Neural cell (in vitro differentiated cells): ENCODE data around the gene AFF2. TPM values are rescaled to one million over a fixed set of nuclear protein-coding genes. Genes with fewer than 3 reads are reported as not detected.

Source experiments
- H2AFZ ChIP-seq: fragments of 200-600, 300-800 bp; sonication (generic), shearing (Covaris generic); 2 replicates; pipeline ENCODE4 v1.6.0; 2014; ENCODE audit warnings: low read depth, mild to moderate bottlenecking, antibody characterized with exemption, low read length, moderate library complexity
- H3F3A ChIP-seq: fragments of 200-600 bp; shearing (Covaris generic); 2 replicates; pipeline ENCODE4 v1.6.1; 2016; ENCODE audit warnings: mild to moderate bottlenecking, moderate library complexity, mixed read lengths, antibody characterized with exemption, low read length; ENCODE audit not compliant: insufficient read depth, poor library complexity, severe bottlenecking
- H3K27ac ChIP-seq: fragments of 200-600, 300-800 bp; sonication (generic), shearing (Covaris generic); 2 replicates; pipeline ENCODE4 v1.5.1; 2014; ENCODE audit warnings: mild to moderate bottlenecking, low read length, moderate library complexity
- H3K27me3 ChIP-seq: fragments of 300-800, 200-600 bp; sonication (generic), shearing (Covaris generic); 2 replicates; pipeline ENCODE4 v1.6.0; 2014; ENCODE audit warnings: mild to moderate bottlenecking, low read depth, low read length, moderate library complexity; ENCODE audit not compliant: insufficient read depth
- H3K36me3 ChIP-seq: fragments of 300-800, 200-600 bp; sonication (generic), shearing (Covaris generic); 2 replicates; pipeline ENCODE4 v1.5.1; 2014; ENCODE audit warnings: mild to moderate bottlenecking, antibody characterized with exemption, low read length, moderate library complexity; ENCODE audit not compliant: insufficient read depth
- H3K4me2 ChIP-seq: fragments of 300-800, 200-600 bp; sonication (generic), shearing (Covaris generic); 2 replicates; pipeline ENCODE4 v1.6.0; 2014; ENCODE audit warnings: mild to moderate bottlenecking, low read length
- H3K4me3 ChIP-seq: fragments of 300-800, 200-600 bp; sonication (generic), shearing (Covaris generic); 2 replicates; pipeline ENCODE4 v1.5.1; 2014; ENCODE audit warnings: mild to moderate bottlenecking, low read length, moderate library complexity
- H3K79me2 ChIP-seq: fragments of 200-600 bp; shearing (Covaris generic); replicated peaks from 2 replicates; pipeline ENCODE4 v1.6.0; 2014; ENCODE audit warnings: mild to moderate bottlenecking, low read length, moderate library complexity; ENCODE audit not compliant: insufficient read depth
- H3K9ac ChIP-seq: fragments of 300-800, 200-600 bp; sonication (generic), shearing (Covaris generic); 2 replicates; pipeline ENCODE4 v1.6.1; 2016; ENCODE audit warnings: mild to moderate bottlenecking, low read length, mixed read lengths
- H3K9me2 ChIP-seq: fragments of 200-600 bp; shearing (Covaris generic); 2 replicates; pipeline ENCODE4 v1.6.1; 2016; ENCODE audit warnings: mild to moderate bottlenecking, low read length, mixed read lengths; ENCODE audit not compliant: insufficient read depth
- H3K9me3 ChIP-seq: fragments of 200-600, 300-800 bp; sonication (generic), shearing (Covaris generic); 2 replicates; pipeline ENCODE4 v1.6.1; 2016; ENCODE audit warnings: mild to moderate bottlenecking, mixed run types, low read length, moderate library complexity, mixed read lengths
- H4K20me1 ChIP-seq: fragments of 200-600 bp; shearing (Covaris generic); 2 replicates; pipeline ENCODE4 v1.6.1; 2016; ENCODE audit warnings: mild to moderate bottlenecking, mixed run types; ENCODE audit not compliant: insufficient read depth
- EP300 ChIP-seq: fragments of 450-650 bp; conservative IDR thresholded peaks from 2 replicates; pipeline ENCODE4 v1.6.1; 2014; ENCODE audit warnings: antibody characterized with exemption, mild to moderate bottlenecking, moderate library complexity; ENCODE audit not compliant: poor library complexity, severe bottlenecking
- EZH2 ChIP-seq: fragments of 200-600, 300-800 bp; shearing (Covaris generic), sonication (generic); IDR thresholded peaks from 2 replicates; pipeline ENCODE4 v1.6.1; 2014; ENCODE audit warnings: antibody characterized with exemption, low read length, borderline replicate concordance, mild to moderate bottlenecking; ENCODE audit not compliant: insufficient read depth, poor library complexity, severe bottlenecking
- MXI1 ChIP-seq: fragments of 450-650 bp; conservative IDR thresholded peaks from 2 replicates; pipeline ENCODE4 v1.6.1; 2014; ENCODE audit warnings: antibody characterized with exemption, mild to moderate bottlenecking; ENCODE audit not compliant: poor library complexity, severe bottlenecking
- POLR2AphosphoS5 ChIP-seq: IDR thresholded peaks from 2 replicates; pipeline ENCODE4 v1.6.1; 2012
- RAD21 ChIP-seq: fragments of 450-650 bp; conservative IDR thresholded peaks from 2 replicates; pipeline ENCODE4 v1.6.1; 2014; ENCODE audit warnings: antibody characterized with exemption, mild to moderate bottlenecking, moderate library complexity
- SMC3 ChIP-seq: fragments of 450-650 bp; conservative IDR thresholded peaks from 2 replicates; pipeline ENCODE4 v1.6.1; 2014; ENCODE audit warnings: antibody characterized with exemption, mild to moderate bottlenecking, moderate library complexity; ENCODE audit not compliant: poor library complexity
- TAF1 ChIP-seq: IDR thresholded peaks from 2 replicates; pipeline ENCODE4 v1.6.1; 2012; ENCODE audit warnings: low read depth
- polyA plus RNA-seq: library from polyadenylated mRNA; depleted of rRNA; stranded (reverse); fragments of >200 nt; gene quantifications from 2 replicates; pipeline ENCODE4 v1.2.3, GENCODE V29; 2014
- TF ChIP-seq, protein P1 (sequence below): fragments of 450-650 bp; IDR thresholded peaks from 2 replicates; pipeline ENCODE4 v1.5.1; 2014; ENCODE audit warnings: antibody characterized with exemption, mild to moderate bottlenecking, moderate library complexity; ENCODE audit not compliant: poor library complexity, severe bottlenecking
- TF ChIP-seq, protein P2 (sequence below): IDR thresholded peaks from 2 replicates; pipeline ENCODE4 v1.6.1; 2012; ENCODE audit warnings: borderline replicate concordance

Gene AFF2
- polyA plus RNA-seq, 1 donor from 2014 or later: 10.5 TPM

DNA sequence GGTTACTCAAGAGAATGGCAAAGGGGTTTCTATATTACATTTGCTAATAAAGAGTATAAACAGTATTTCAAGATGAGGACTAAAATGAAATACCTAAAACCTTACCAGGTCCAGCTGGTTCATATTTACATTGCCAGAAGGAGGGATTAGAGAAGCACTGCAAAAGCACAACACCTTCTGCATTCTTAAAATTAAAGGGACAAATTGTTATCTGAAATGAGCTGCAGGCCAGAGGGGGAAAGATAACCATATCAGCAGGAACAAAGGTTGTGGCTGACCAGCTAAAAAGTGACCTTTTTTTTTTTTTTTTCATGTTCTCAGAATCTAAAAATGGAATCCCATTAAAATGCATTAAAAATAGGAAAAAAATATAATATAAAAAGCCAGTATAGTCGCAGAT lies 39.7 kb downstream of the AFF2 start:
- no peaks in the 10 kb centered on the region for H4K20me1 ChIP-seq
- no peak overlapping the region for H3K9ac ChIP-seq
- no peaks in the 10 kb centered on the region for H3K36me3 ChIP-seq
- TF ChIP-seq, protein P1, sequence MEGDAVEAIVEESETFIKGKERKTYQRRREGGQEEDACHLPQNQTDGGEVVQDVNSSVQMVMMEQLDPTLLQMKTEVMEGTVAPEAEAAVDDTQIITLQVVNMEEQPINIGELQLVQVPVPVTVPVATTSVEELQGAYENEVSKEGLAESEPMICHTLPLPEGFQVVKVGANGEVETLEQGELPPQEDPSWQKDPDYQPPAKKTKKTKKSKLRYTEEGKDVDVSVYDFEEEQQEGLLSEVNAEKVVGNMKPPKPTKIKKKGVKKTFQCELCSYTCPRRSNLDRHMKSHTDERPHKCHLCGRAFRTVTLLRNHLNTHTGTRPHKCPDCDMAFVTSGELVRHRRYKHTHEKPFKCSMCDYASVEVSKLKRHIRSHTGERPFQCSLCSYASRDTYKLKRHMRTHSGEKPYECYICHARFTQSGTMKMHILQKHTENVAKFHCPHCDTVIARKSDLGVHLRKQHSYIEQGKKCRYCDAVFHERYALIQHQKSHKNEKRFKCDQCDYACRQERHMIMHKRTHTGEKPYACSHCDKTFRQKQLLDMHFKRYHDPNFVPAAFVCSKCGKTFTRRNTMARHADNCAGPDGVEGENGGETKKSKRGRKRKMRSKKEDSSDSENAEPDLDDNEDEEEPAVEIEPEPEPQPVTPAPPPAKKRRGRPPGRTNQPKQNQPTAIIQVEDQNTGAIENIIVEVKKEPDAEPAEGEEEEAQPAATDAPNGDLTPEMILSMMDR: no peak
- no peak for TF ChIP-seq EZH2
- TF ChIP-seq TAF1: no peak
- no peak for TF ChIP-seq MXI1
- TF ChIP-seq SMC3: no peak
- no peak for TF ChIP-seq EP300
- no peak for TF ChIP-seq RAD21
- TF ChIP-seq, protein P2, sequence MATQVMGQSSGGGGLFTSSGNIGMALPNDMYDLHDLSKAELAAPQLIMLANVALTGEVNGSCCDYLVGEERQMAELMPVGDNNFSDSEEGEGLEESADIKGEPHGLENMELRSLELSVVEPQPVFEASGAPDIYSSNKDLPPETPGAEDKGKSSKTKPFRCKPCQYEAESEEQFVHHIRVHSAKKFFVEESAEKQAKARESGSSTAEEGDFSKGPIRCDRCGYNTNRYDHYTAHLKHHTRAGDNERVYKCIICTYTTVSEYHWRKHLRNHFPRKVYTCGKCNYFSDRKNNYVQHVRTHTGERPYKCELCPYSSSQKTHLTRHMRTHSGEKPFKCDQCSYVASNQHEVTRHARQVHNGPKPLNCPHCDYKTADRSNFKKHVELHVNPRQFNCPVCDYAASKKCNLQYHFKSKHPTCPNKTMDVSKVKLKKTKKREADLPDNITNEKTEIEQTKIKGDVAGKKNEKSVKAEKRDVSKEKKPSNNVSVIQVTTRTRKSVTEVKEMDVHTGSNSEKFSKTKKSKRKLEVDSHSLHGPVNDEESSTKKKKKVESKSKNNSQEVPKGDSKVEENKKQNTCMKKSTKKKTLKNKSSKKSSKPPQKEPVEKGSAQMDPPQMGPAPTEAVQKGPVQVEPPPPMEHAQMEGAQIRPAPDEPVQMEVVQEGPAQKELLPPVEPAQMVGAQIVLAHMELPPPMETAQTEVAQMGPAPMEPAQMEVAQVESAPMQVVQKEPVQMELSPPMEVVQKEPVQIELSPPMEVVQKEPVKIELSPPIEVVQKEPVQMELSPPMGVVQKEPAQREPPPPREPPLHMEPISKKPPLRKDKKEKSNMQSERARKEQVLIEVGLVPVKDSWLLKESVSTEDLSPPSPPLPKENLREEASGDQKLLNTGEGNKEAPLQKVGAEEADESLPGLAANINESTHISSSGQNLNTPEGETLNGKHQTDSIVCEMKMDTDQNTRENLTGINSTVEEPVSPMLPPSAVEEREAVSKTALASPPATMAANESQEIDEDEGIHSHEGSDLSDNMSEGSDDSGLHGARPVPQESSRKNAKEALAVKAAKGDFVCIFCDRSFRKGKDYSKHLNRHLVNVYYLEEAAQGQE: no peak
- no peak for TF ChIP-seq POLR2AphosphoS5
- no peaks in the 10 kb centered on the region for H3K79me2 ChIP-seq
- H3K9me3 ChIP-seq: no peaks in the 10 kb centered on the region
- H3K27ac ChIP-seq: no peak overlapping the region
- no peaks in the 10 kb centered on the region for H3K9me2 ChIP-seq
- H3F3A ChIP-seq: no peaks in the 10 kb centered on the region
- H3K27me3 ChIP-seq: no peaks in the 10 kb centered on the region
- H2AFZ ChIP-seq: no peak overlapping the region
- no peak overlapping the region for H3K4me3 ChIP-seq
- H3K4me2 ChIP-seq: no peak overlapping the region

DNA sequence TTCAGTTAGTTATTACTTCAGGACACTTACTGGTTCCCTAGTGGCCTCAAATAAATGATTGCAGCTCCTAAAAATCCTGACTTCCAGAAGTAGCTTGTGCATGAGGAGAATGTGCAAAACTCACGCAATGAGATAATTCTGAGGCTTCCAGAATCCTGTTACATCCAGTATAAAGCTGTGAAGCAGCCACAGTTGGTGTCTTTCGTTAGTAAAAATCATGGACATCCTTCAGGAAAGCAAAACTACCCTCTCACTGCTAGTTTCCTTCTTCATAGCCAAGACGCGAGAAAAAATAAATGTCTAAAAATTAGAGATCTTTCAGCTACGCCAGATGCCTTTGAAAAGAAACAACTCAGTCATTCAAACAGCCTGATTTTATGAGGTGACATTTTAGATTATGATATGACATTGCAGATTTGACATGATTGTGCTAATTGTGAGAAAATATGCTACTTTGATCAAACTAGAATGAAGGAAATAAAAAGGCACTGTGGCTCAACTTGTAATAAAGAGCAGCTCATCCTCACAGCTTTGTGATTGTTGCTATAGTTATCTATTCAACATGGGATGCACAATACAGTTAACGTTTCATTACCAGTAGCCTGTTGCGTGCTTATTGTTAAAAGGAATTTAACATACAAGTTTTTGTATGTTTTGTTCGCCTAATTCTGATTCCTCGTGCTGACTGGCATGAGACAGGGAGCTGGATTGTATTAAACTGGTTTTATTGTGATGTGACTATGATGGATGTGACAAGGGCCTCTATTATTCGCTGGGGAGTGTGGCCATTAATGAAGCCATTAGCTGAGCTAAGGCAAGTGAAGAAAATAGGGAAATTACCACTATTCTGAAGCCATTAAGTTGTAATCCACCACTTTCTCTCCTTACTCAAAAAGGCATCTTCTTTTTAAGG lies 40.5 kb downstream of the AFF2 start:
- Histone ChIP-seq H4K20me1 (no peaks in the 10 kb centered on the region), H3K79me2 (no peaks in the 10 kb centered on the region), H3K4me3 (no peak overlapping the region), H3F3A (no peaks in the 10 kb centered on the region), H2AFZ (no peak overlapping the region), H3K9ac (no peak overlapping the region), H3K36me3 (no peaks in the 10 kb centered on the region), H3K27me3 (no peaks in the 10 kb centered on the region), H3K4me2 (no peak overlapping the region), H3K27ac (peak overlapping the region; percentile 31), H3K9me3 (no peaks in the 10 kb centered on the region), H3K9me2 (no peaks in the 10 kb centered on the region)
- TF ChIP-seq TAF1: no peak
- no peak for TF ChIP-seq EP300
- no peak for TF ChIP-seq RAD21
- TF ChIP-seq MXI1: no peak
- no peak for TF ChIP-seq POLR2AphosphoS5
